GM12878 (cell line): ENCODE data around the gene DUSP22. TPM values are rescaled to one million over a fixed set of nuclear protein-coding genes. Genes with fewer than 3 reads are reported as not detected.

ENCODE experiments used
- ATF7 ChIP-seq: fragments of 450-650 bp; IDR thresholded peaks from 2 replicates; pipeline ENCODE4 v1.6.1; 2016; ENCODE audit warnings: low read depth, mild to moderate bottlenecking
- BMI1 ChIP-seq: fragments of 450-650 bp; IDR thresholded peaks from 2 replicates; pipeline ENCODE4 v1.6.1; 2016; ENCODE audit warnings: mild to moderate bottlenecking, moderate library complexity, borderline replicate concordance
- CBX5 ChIP-seq: sonication (generic); IDR thresholded peaks from 2 replicates; pipeline ENCODE4 v1.6.1; 2016; ENCODE audit warnings: low read depth, moderate library complexity, mild to moderate bottlenecking, inconsistent platforms
- CEBPB ChIP-seq, 2 experiments: fragments of 150-350 bp in 1 of 2; IDR thresholded peaks; 2 replicates each; pipeline ENCODE4 v1.6.1; 2012 to 2014; ENCODE audit warnings: low read depth in 2 of 2, low read length in 2 of 2, borderline replicate concordance in 1 of 2, inconsistent platforms in 1 of 2
- FOXM1 ChIP-seq: IDR thresholded peaks from 2 replicates; pipeline ENCODE4 v1.6.1; 2012; ENCODE audit warnings: low read depth, mild to moderate bottlenecking, inconsistent platforms, low read length, moderate library complexity
- GABPA ChIP-seq: IDR thresholded peaks from 2 replicates; pipeline ENCODE4 v1.6.1; 2014; ENCODE audit warnings: antibody characterized with exemption, low read depth, mild to moderate bottlenecking, inconsistent platforms
- HCFC1 ChIP-seq: fragments of 150-350 bp; IDR thresholded peaks from 2 replicates; pipeline ENCODE4 v1.6.1; 2014; ENCODE audit warnings: low read length
- HDGF ChIP-seq: fragments of 450-650 bp; IDR thresholded peaks from 2 replicates; pipeline ENCODE4 v1.6.1; 2016; ENCODE audit warnings: antibody characterized with exemption
- IKZF1 ChIP-seq: fragments of 450-650 bp; conservative IDR thresholded peaks from 2 replicates; pipeline ENCODE4 v1.6.1; 2017; ENCODE audit warnings: antibody characterized with exemption, mild to moderate bottlenecking
- IKZF2 ChIP-seq, 2 experiments: fragments of 450-650 bp; IDR thresholded peaks; 2 replicates each; pipeline ENCODE4 v1.6.1; 2017; ENCODE audit warnings: mild to moderate bottlenecking in 2 of 2, moderate library complexity in 2 of 2
- KAT2A ChIP-seq: conservative IDR thresholded peaks from 2 replicates; pipeline ENCODE4 v1.6.1; 2011; ENCODE audit warnings: low read depth, low read length; ENCODE audit not compliant: control insufficient read depth
- MEF2B ChIP-seq: fragments of 450-650 bp; IDR thresholded peaks from 2 replicates; pipeline ENCODE4 v1.6.1; 2018; ENCODE audit warnings: mild to moderate bottlenecking, moderate library complexity; ENCODE audit not compliant: partially characterized antibody, poor library complexity, severe bottlenecking
- NR2C2 ChIP-seq: IDR thresholded peaks from 2 replicates; pipeline ENCODE4 v1.6.1; 2011; ENCODE audit warnings: borderline replicate concordance, low read depth; ENCODE audit not compliant: control insufficient read depth, insufficient read length
- PAX8 ChIP-seq: fragments of 450-650 bp; IDR thresholded peaks from 2 replicates; pipeline ENCODE4 v1.6.1; 2017; ENCODE audit warnings: mild to moderate bottlenecking, moderate library complexity
- PML ChIP-seq: IDR thresholded peaks from 2 replicates; pipeline ENCODE4 v1.6.1; 2012; ENCODE audit warnings: low read length, inconsistent platforms
- RB1 ChIP-seq: fragments of 450-650 bp; formaldehyde crosslinking; IDR thresholded peaks from 2 replicates; pipeline ENCODE4 v1.6.1; 2017; ENCODE audit warnings: mild to moderate bottlenecking, borderline replicate concordance
- RBBP5 ChIP-seq: fragments of 200-600 bp; sonication (generic); conservative IDR thresholded peaks from 2 replicates; pipeline ENCODE4 v1.6.1; 2016
- SIX5 ChIP-seq: IDR thresholded peaks from 2 replicates; pipeline ENCODE4 v1.6.1; 2011; ENCODE audit warnings: mild to moderate bottlenecking, low read depth, low read length, moderate library complexity; ENCODE audit not compliant: severe bottlenecking
- SMAD5 ChIP-seq: IDR thresholded peaks from 2 replicates; pipeline ENCODE4 v1.6.1; 2016; ENCODE audit warnings: antibody characterized with exemption, low read depth
- TBL1XR1 ChIP-seq: IDR thresholded peaks from 2 replicates; pipeline ENCODE4 v1.6.1; 2012; ENCODE audit warnings: low read depth, low read length, improper control_type of control experiment
- polyA plus RNA-seq, 11 experiments: library from polyadenylated mRNA; depleted of rRNA in 4 of 11; unstranded in 6 of 11; stranded (reverse) in 5 of 11; fragments of >200 nt; fragmentation: Nextera tagmentation in 4 of 11; fragmentation: Illumina TruSeq in 1 of 11; extraction: Ambion mirVana in 4 of 11; extraction: Trizol in 1 of 11; gene quantifications; 1 replicate in 1 of 11; 2 replicates in 10 of 11; pipeline versions ENCODE4 v1.2.1 to v1.2.3, GENCODE V29; 2011 to 2016; ENCODE audit warnings: inconsistent platforms in 2 of 11, missing spikeins in 2 of 11, low read depth in 1 of 11
- total RNA-seq, 4 experiments: library from RNA; depleted of rRNA in 3 of 4; stranded (reverse); fragments of >200 nt in 3 of 4; fragmentation: Illumina TruSeq in 1 of 4; extraction: Trizol in 1 of 4; gene quantifications; 2 replicates each; pipeline versions ENCODE4 v1.2.1 to v1.2.3, GENCODE V29; 2013 to 2021
- TF ChIP-seq, protein P1 (sequence below): fragments of 450-650 bp; formaldehyde crosslinking; IDR thresholded peaks from 2 replicates; pipeline ENCODE4 v1.4.0; 2022; ENCODE audit warnings: mild to moderate bottlenecking, moderate library complexity
- TF ChIP-seq, protein P2 (sequence below), 3 experiments: IDR thresholded peaks in 2 of 3; conservative IDR thresholded peaks in 1 of 3; 2 replicates each; pipeline ENCODE4 v1.5.1; 2011; ENCODE audit warnings: low read depth in 3 of 3, low read length in 3 of 3, mild to moderate bottlenecking in 3 of 3, control low read depth in 2 of 3, moderate library complexity in 2 of 3, inconsistent platforms in 1 of 3, mixed read lengths in 1 of 3; ENCODE audit not compliant: control insufficient read depth in 2 of 3, insufficient read depth in 1 of 3; ENCODE audit errors: extremely low read depth in 1 of 3
- TF ChIP-seq, protein P3 (sequence below): IDR thresholded peaks from 2 replicates; pipeline ENCODE4 v1.6.1; 2012; ENCODE audit warnings: low read depth, low read length, improper control_type of control experiment

The DUSP22 gene
- total and polyA plus RNA-seq, 10 of the 15 experiments (the other 5 are each of a cell fraction or from before 2014, with no cell fraction given): 78.9 to 156 (median 107) TPM

DNA sequence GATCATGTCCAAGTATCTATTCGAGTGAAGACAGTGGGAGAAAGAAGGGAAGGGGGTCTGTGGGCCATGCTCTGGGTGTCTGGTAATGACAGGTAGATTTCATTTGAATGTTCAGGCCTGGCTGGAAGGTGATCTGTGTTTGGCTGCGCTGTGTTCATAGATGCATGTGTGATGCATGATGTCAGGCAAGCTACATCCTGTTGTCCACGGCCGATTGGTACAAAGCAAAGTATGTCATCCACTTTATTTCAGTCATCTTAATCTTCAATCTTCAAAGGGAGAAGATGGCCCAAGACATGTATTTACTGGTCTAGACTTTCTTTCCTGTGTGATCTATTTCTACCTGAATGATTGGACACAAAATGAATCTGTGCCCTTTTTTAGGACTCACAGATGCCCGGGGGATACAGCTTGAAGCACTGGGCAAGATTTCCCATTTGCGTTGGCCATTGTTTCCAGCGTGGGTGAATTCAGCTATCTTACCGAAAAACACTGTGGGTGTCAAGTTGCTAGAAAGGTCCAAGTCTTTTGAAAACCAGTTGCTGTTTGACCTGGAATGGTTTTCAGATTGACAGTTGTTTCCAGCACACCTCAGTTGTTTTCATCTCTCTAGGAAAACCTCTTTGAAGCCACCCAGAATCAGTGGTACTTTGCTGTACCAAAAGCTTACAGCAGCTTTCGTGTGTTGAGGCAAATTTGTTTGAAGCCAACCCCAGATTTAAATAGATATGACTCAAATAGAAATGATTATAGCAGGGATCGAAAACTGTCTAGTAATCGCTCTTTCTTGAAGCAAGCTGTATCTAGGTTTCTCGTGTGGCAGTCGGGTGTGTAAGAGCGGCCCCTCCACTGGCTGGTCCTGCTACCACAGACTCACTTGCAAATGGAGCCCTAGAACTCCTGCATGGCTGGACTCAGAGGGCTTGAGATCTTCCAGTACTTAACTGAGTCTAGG is 27.2 kb downstream of the DUSP22 start (continued):
- TF ChIP-seq, protein P1, sequence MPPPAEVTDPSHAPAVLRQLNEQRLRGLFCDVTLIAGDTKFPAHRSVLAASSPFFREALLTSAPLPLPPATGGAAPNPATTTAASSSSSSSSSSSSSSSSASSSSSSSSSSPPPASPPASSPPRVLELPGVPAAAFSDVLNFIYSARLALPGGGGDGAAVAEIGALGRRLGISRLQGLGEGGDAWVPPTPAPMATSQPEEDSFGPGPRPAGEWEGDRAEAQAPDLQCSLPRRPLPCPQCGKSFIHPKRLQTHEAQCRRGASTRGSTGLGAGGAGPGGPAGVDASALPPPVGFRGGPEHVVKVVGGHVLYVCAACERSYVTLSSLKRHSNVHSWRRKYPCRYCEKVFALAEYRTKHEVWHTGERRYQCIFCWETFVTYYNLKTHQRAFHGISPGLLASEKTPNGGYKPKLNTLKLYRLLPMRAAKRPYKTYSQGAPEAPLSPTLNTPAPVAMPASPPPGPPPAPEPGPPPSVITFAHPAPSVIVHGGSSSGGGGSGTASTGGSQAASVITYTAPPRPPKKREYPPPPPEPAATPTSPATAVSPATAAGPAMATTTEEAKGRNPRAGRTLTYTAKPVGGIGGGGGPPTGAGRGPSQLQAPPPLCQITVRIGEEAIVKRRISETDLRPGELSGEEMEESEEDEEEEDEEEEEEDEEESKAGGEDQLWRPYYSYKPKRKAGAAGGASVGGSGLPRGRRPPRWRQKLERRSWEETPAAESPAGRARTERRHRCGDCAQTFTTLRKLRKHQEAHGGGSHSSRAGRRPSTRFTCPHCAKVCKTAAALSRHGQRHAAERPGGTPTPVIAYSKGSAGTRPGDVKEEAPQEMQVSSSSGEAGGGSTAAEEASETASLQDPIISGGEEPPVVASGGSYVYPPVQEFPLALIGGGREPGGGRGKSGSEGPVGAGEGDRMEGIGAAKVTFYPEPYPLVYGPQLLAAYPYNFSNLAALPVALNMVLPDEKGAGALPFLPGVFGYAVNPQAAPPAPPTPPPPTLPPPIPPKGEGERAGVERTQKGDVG (CRISPR knock-in tag): peak; percentile 84
- peak; percentile 65 for TF ChIP-seq ATF7
- TF ChIP-seq SMAD5: no peak
- TF ChIP-seq MEF2B: peak; percentile 59
- TF ChIP-seq FOXM1: no peak
- no peak for TF ChIP-seq BMI1
- TF ChIP-seq PML: no peak
- no peak for TF ChIP-seq NR2C2
- peak; percentile 92 for TF ChIP-seq IKZF1
- TF ChIP-seq, protein P2, sequence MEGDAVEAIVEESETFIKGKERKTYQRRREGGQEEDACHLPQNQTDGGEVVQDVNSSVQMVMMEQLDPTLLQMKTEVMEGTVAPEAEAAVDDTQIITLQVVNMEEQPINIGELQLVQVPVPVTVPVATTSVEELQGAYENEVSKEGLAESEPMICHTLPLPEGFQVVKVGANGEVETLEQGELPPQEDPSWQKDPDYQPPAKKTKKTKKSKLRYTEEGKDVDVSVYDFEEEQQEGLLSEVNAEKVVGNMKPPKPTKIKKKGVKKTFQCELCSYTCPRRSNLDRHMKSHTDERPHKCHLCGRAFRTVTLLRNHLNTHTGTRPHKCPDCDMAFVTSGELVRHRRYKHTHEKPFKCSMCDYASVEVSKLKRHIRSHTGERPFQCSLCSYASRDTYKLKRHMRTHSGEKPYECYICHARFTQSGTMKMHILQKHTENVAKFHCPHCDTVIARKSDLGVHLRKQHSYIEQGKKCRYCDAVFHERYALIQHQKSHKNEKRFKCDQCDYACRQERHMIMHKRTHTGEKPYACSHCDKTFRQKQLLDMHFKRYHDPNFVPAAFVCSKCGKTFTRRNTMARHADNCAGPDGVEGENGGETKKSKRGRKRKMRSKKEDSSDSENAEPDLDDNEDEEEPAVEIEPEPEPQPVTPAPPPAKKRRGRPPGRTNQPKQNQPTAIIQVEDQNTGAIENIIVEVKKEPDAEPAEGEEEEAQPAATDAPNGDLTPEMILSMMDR (IDR thresholded peaks at IDR 0.05 in 2 of 3, conservative IDR thresholded peaks at IDR 0.05 in 1 of 3; ENCODE audit: control insufficient read depth in 2 of 3, extremely low read depth in 1 of 3, insufficient read depth in 1 of 3, low read depth in 3 of 3, low read length in 3 of 3): no peak
- no peak for TF ChIP-seq SIX5
- TF ChIP-seq PAX8: no peak
- no peak for TF ChIP-seq CEBPB (IDR thresholded peaks at IDR 0.05; ENCODE audit: borderline replicate concordance in 1 of 2, low read depth in 2 of 2, low read length in 2 of 2)
- TF ChIP-seq KAT2A: no peak
- TF ChIP-seq GABPA: no peak
- TF ChIP-seq CBX5: no peak
- peak; percentile 77; the same call in 1 of the 2 replicates for TF ChIP-seq RBBP5
- TF ChIP-seq HDGF: 0 out of 2 replicates have a peak, but pooled peaks have one; percentile 14
- no peak for TF ChIP-seq TBL1XR1
- TF ChIP-seq RB1: no peak; the same call in 1 of the 2 replicates
- TF ChIP-seq, protein P3, sequence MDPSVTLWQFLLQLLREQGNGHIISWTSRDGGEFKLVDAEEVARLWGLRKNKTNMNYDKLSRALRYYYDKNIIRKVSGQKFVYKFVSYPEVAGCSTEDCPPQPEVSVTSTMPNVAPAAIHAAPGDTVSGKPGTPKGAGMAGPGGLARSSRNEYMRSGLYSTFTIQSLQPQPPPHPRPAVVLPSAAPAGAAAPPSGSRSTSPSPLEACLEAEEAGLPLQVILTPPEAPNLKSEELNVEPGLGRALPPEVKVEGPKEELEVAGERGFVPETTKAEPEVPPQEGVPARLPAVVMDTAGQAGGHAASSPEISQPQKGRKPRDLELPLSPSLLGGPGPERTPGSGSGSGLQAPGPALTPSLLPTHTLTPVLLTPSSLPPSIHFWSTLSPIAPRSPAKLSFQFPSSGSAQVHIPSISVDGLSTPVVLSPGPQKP: no peak
- no peak for TF ChIP-seq HCFC1
- peak; percentile 84 to 90 for TF ChIP-seq IKZF2 (IDR thresholded peaks at IDR 0.05)
